HEK293 (cell line): ENCODE data around the gene PYGO2.
A peak's percentile ranks its signal among the peaks of the same experiment; 100 is the strongest.

Experiments
- EGR2 ChIP-seq: fragments of 450-650 bp; formaldehyde crosslinking; IDR thresholded peaks from 2 replicates; pipeline ENCODE4 v1.5.1; 2016; ENCODE audit warnings: low read depth, missing biosample characterization, missing genetic modification characterization
- GLIS1 ChIP-seq: fragments of 450-650 bp; formaldehyde crosslinking; IDR thresholded peaks from 2 replicates; pipeline ENCODE4 v1.5.1; 2016; ENCODE audit warnings: missing biosample characterization, missing genetic modification characterization
- ZEB2 ChIP-seq: fragments of 450-650 bp; formaldehyde crosslinking; IDR thresholded peaks from 2 replicates; pipeline ENCODE4 v1.5.1; 2016; ENCODE audit warnings: missing biosample characterization, missing genetic modification characterization
- ZFHX2 ChIP-seq: fragments of 450-650 bp; formaldehyde crosslinking; conservative IDR thresholded peaks from 2 replicates; pipeline ENCODE4 v1.5.1; 2016; ENCODE audit warnings: missing biosample characterization, missing genetic modification characterization
- ZFP3 ChIP-seq: fragments of 450-650 bp; formaldehyde crosslinking; IDR thresholded peaks from 2 replicates; pipeline ENCODE4 v1.5.1; 2016; ENCODE audit warnings: low read depth, missing biosample characterization, missing genetic modification characterization
- ZNF114 ChIP-seq: fragments of 450-650 bp; formaldehyde crosslinking; IDR thresholded peaks from 2 replicates; pipeline ENCODE4 v1.5.0; 2017; ENCODE audit warnings: missing biosample characterization, missing genetic modification characterization
- ZNF157 ChIP-seq: fragments of 450-650 bp; formaldehyde crosslinking; IDR thresholded peaks from 2 replicates; pipeline ENCODE4 v1.5.1; 2016; ENCODE audit warnings: missing biosample characterization, missing genetic modification characterization
- ZNF292 ChIP-seq: fragments of 450-650 bp; formaldehyde crosslinking; IDR thresholded peaks from 2 replicates; pipeline ENCODE4 v1.5.1; 2016; ENCODE audit warnings: low read depth, missing biosample characterization, missing genetic modification characterization, borderline replicate concordance
- ZNF423 ChIP-seq: fragments of 450-650 bp; formaldehyde crosslinking; IDR thresholded peaks from 2 replicates; pipeline ENCODE4 v1.5.1; 2016; ENCODE audit warnings: missing biosample characterization, missing genetic modification characterization
- ZNF426 ChIP-seq: fragments of 450-650 bp; formaldehyde crosslinking; IDR thresholded peaks from 2 replicates; pipeline ENCODE4 v1.5.1; 2017; ENCODE audit warnings: missing biosample characterization, missing genetic modification characterization, mild to moderate bottlenecking, inconsistent platforms, moderate library complexity
- ZNF501 ChIP-seq: fragments of 450-650 bp; formaldehyde crosslinking; IDR thresholded peaks from 2 replicates; pipeline ENCODE4 v1.5.1; 2016; ENCODE audit warnings: missing biosample characterization, missing genetic modification characterization
- ZNF530 ChIP-seq: fragments of 450-650 bp; formaldehyde crosslinking; IDR thresholded peaks from 2 replicates; pipeline ENCODE4 v1.5.1; 2016; ENCODE audit warnings: low read depth, missing biosample characterization, missing genetic modification characterization
- ZNF555 ChIP-seq: fragments of 450-650 bp; formaldehyde crosslinking; conservative IDR thresholded peaks from 2 replicates; pipeline ENCODE4 v1.5.1; 2017; ENCODE audit warnings: missing biosample characterization, mild to moderate bottlenecking, missing genetic modification characterization, inconsistent platforms
- ZNF560 ChIP-seq: fragments of 450-650 bp; formaldehyde crosslinking; IDR thresholded peaks from 2 replicates; pipeline ENCODE4 v1.5.1; 2017; ENCODE audit warnings: missing biosample characterization, missing genetic modification characterization, borderline replicate concordance
- ZNF626 ChIP-seq: fragments of 450-650 bp; sonication (Bioruptor Pico); formaldehyde crosslinking; IDR thresholded peaks from 2 replicates; pipeline ENCODE4 v1.5.1; 2018; ENCODE audit warnings: missing biosample characterization, missing genetic modification characterization, inconsistent platforms
- ZNF776 ChIP-seq: fragments of 450-650 bp; formaldehyde crosslinking; IDR thresholded peaks from 2 replicates; pipeline ENCODE4 v1.5.0; 2017; ENCODE audit warnings: missing biosample characterization, missing genetic modification characterization, borderline replicate concordance
- ZNF843 ChIP-seq: fragments of 450-650 bp; formaldehyde crosslinking; IDR thresholded peaks from 2 replicates; pipeline ENCODE4 v1.5.1; 2016; ENCODE audit warnings: missing biosample characterization, missing genetic modification characterization
- TF ChIP-seq, protein P1 (sequence below): fragments of 450-650 bp; formaldehyde crosslinking; conservative IDR thresholded peaks from 2 replicates; pipeline ENCODE4 v1.5.1; 2016; ENCODE audit warnings: low read depth, missing biosample characterization, missing genetic modification characterization
- TF ChIP-seq, protein P2 (sequence below): fragments of 450-650 bp; formaldehyde crosslinking; IDR thresholded peaks from 2 replicates; pipeline ENCODE4 v1.5.1; 2016; ENCODE audit warnings: missing biosample characterization, missing genetic modification characterization, borderline replicate concordance
- TF ChIP-seq, protein P3 (sequence below): fragments of 450-650 bp; IDR thresholded peaks from 2 replicates; pipeline ENCODE4 v1.5.1; 2018; ENCODE audit warnings: missing biosample characterization, mild to moderate bottlenecking, missing genetic modification characterization
- TF ChIP-seq, protein P4 (sequence below): fragments of 450-650 bp; formaldehyde crosslinking; IDR thresholded peaks from 2 replicates; pipeline ENCODE4; 2016; ENCODE audit warnings: missing biosample characterization, missing genetic modification characterization
- TF ChIP-seq, protein P5 (sequence below): fragments of 450-650 bp; formaldehyde crosslinking; IDR thresholded peaks from 2 replicates; pipeline ENCODE4 v1.5.0; 2017; ENCODE audit warnings: missing biosample characterization, missing genetic modification characterization, borderline replicate concordance

The PYGO2 gene

DNA sequence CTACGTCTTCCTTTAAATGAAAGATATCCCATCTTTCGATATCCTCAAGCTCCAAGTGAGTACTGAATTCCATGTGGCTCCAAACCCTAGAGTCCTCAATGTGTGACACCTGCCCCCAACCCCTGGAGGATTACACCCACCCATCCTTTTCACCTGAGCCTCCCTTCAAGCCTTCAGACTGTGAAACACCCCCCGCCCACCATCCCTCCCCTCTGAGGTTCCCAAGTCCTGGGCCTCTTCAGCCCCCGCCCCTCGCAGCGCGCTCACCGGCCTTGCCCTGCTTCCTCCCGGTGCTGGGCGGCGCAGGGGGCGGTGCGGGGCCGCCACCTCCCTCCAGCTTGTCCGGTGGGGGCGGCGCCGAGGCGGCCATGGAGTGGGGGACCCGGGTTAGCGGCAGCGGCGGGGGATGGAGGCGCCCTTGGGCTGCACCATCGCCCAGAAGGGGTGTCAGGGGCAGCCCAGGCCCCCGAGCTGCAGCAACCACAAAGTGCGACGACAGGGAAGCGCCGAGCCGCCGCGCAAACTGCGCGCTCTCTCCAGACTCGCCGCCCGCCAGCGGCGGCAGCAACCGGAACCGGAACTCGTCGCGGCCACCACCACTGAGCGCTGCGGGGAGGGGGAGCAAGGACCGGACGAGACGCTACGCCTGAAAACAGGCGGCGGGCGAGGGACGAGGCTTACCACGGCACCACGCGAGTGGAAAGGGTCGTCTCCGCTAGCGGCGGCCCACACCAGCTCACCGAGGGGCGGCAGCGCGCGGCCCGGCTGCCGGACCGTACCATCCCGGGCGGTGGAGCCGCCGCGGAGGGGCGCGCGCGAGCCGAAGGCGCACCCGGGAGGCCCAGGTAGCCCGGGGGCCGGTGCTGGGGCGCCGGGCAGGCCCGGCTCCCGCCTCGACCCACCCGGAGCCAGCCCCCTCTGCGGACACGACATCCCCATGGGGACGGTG lies at the start of gene PYGO2 (continued):
- TF ChIP-seq, protein P1, sequence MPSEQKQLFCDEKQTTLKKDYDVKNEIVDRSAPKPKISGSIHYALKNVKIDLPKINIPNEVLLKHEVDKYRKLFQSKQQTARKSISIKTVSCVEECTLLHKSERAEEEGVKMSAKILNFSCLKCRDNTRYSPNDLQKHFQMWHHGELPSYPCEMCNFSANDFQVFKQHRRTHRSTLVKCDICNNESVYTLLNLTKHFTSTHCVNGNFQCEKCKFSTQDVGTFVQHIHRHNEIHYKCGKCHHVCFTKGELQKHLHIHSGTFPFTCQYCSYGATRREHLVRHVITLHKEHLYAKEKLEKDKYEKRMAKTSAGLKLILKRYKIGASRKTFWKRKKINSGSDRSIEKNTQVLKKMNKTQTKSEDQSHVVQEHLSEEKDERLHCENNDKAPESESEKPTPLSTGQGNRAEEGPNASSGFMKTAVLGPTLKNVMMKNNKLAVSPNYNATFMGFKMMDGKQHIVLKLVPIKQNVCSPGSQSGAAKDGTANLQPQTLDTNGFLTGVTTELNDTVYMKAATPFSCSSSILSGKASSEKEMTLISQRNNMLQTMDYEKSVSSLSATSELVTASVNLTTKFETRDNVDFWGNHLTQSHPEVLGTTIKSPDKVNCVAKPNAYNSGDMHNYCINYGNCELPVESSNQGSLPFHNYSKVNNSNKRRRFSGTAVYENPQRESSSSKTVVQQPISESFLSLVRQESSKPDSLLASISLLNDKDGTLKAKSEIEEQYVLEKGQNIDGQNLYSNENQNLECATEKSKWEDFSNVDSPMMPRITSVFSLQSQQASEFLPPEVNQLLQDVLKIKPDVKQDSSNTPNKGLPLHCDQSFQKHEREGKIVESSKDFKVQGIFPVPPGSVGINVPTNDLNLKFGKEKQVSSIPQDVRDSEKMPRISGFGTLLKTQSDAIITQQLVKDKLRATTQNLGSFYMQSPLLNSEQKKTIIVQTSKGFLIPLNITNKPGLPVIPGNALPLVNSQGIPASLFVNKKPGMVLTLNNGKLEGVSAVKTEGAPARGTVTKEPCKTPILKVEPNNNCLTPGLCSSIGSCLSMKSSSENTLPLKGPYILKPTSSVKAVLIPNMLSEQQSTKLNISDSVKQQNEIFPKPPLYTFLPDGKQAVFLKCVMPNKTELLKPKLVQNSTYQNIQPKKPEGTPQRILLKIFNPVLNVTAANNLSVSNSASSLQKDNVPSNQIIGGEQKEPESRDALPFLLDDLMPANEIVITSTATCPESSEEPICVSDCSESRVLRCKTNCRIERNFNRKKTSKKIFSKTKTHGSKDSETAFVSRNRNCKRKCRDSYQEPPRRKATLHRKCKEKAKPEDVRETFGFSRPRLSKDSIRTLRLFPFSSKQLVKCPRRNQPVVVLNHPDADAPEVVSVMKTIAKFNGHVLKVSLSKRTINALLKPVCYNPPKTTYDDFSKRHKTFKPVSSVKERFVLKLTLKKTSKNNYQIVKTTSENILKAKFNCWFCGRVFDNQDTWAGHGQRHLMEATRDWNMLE (tag by site-specific recombination) = 0 out of 2 replicates have a peak, but pooled peaks have one; percentile 12
- TF ChIP-seq ZNF423 (tag by site-specific recombination) (no peak), ZFHX2 (tag by site-specific recombination) (peak; percentile 94), ZNF501 (peak; percentile 93), ZEB2 (tag by site-specific recombination) (peak; percentile 94), ZNF426 (no peak), ZNF843 (tag by site-specific recombination) (peak; percentile 57; the same call in 1 of the 2 replicates), ZNF626 (tag by site-specific recombination) (no peak), ZNF555 (tag by site-specific recombination) (no peak), ZNF560 (tag by site-specific recombination) (no peak), ZNF157 (tag by site-specific recombination) (no peak), ZFP3 (tag by site-specific recombination) (no peak), ZNF530 (no peak), GLIS1 (tag by site-specific recombination) (peak; percentile 77; the same call in 1 of the 2 replicates), ZNF776 (no peak), ZNF292 (tag by site-specific recombination) (no peak), ZNF114 (tag by site-specific recombination) (no peak), EGR2 (tag by site-specific recombination) (peak; percentile 93)
- TF ChIP-seq, protein P2, sequence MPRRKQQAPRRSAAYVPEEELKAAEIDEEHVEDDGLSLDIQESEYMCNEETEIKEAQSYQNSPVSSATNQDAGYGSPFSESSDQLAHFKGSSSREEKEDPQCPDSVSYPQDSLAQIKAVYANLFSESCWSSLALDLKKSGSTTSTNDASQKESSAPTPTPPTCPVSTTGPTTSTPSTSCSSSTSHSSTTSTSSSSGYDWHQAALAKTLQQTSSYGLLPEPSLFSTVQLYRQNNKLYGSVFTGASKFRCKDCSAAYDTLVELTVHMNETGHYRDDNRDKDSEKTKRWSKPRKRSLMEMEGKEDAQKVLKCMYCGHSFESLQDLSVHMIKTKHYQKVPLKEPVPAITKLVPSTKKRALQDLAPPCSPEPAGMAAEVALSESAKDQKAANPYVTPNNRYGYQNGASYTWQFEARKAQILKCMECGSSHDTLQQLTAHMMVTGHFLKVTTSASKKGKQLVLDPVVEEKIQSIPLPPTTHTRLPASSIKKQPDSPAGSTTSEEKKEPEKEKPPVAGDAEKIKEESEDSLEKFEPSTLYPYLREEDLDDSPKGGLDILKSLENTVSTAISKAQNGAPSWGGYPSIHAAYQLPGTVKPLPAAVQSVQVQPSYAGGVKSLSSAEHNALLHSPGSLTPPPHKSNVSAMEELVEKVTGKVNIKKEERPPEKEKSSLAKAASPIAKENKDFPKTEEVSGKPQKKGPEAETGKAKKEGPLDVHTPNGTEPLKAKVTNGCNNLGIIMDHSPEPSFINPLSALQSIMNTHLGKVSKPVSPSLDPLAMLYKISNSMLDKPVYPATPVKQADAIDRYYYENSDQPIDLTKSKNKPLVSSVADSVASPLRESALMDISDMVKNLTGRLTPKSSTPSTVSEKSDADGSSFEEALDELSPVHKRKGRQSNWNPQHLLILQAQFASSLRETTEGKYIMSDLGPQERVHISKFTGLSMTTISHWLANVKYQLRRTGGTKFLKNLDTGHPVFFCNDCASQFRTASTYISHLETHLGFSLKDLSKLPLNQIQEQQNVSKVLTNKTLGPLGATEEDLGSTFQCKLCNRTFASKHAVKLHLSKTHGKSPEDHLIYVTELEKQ (tag by site-specific recombination) = 0 out of 2 replicates have a peak, but pooled peaks have one; percentile 18
- TF ChIP-seq, protein P3, sequence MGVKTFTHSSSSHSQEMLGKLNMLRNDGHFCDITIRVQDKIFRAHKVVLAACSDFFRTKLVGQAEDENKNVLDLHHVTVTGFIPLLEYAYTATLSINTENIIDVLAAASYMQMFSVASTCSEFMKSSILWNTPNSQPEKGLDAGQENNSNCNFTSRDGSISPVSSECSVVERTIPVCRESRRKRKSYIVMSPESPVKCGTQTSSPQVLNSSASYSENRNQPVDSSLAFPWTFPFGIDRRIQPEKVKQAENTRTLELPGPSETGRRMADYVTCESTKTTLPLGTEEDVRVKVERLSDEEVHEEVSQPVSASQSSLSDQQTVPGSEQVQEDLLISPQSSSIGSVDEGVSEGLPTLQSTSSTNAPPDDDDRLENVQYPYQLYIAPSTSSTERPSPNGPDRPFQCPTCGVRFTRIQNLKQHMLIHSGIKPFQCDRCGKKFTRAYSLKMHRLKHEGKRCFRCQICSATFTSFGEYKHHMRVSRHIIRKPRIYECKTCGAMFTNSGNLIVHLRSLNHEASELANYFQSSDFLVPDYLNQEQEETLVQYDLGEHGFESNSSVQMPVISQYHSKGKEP (tag by site-specific recombination) = peak; percentile 8; the same call in 1 of the 2 replicates
- TF ChIP-seq, protein P4, sequence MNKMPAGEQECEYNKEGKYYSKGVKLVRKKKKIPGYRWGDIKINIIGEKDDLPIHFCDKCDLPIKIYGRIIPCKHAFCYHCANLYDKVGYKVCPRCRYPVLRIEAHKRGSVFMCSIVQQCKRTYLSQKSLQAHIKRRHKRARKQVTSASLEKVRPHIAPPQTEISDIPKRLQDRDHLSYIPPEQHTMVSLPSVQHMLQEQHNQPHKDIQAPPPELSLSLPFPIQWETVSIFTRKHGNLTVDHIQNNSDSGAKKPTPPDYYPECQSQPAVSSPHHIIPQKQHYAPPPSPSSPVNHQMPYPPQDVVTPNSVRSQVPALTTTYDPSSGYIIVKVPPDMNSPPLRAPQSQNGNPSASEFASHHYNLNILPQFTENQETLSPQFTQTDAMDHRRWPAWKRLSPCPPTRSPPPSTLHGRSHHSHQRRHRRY (tag by site-specific recombination) = no peak
- TF ChIP-seq, protein P5, sequence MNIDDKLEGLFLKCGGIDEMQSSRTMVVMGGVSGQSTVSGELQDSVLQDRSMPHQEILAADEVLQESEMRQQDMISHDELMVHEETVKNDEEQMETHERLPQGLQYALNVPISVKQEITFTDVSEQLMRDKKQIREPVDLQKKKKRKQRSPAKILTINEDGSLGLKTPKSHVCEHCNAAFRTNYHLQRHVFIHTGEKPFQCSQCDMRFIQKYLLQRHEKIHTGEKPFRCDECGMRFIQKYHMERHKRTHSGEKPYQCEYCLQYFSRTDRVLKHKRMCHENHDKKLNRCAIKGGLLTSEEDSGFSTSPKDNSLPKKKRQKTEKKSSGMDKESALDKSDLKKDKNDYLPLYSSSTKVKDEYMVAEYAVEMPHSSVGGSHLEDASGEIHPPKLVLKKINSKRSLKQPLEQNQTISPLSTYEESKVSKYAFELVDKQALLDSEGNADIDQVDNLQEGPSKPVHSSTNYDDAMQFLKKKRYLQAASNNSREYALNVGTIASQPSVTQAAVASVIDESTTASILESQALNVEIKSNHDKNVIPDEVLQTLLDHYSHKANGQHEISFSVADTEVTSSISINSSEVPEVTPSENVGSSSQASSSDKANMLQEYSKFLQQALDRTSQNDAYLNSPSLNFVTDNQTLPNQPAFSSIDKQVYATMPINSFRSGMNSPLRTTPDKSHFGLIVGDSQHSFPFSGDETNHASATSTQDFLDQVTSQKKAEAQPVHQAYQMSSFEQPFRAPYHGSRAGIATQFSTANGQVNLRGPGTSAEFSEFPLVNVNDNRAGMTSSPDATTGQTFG (tag by site-specific recombination) = no peak
